Aorta (tissue), 5 donors: Measurements from ENCODE around the gene DNAI1. TPM values are rescaled to one million over a fixed set of nuclear protein-coding genes. Genes with fewer than 3 reads are reported as not detected.

ENCODE experiments used
- ATAC-seq: fragments of 200-7000 bp; cut with Tn5 transposase; one replicate; pipeline ENCODE4 v1.9.1; 2022; ENCODE audit warnings: moderate library complexity; ENCODE audit not compliant: low FRiP score
- DNase-seq, 2 donors: peaks; one replicate each; pipeline ENCODE4 v3.0.0-alpha.2; 2020
- H3K27ac ChIP-seq, 2 donors: one replicate each; pipeline ENCODE4 v1.5.1; 2013; ENCODE audit warnings: low read length in 2 of 2, mild to moderate bottlenecking in 2 of 2, moderate library complexity in 2 of 2, control low read depth in 1 of 2, inconsistent platforms in 1 of 2, low read depth in 1 of 2
- H3K27me3 ChIP-seq, 2 donors: one replicate each; pipeline ENCODE4 v1.6.1; 2013; ENCODE audit warnings: control low read depth in 1 of 2, low read length in 1 of 2, mild to moderate bottlenecking in 1 of 2, moderate library complexity in 1 of 2; ENCODE audit not compliant: insufficient read depth in 2 of 2, control insufficient read depth in 1 of 2
- H3K36me3 ChIP-seq, 2 donors: one replicate each; pipeline ENCODE4 v1.6.1; 2013; ENCODE audit warnings: control low read depth in 1 of 2, low read length in 1 of 2, mild to moderate bottlenecking in 1 of 2; ENCODE audit not compliant: insufficient read depth in 2 of 2, control insufficient read depth in 1 of 2
- H3K4me1 ChIP-seq, 2 donors: one replicate each; pipeline ENCODE4 v1.6.1; 2013; ENCODE audit warnings: low read length in 2 of 2, control low read depth in 1 of 2, mild to moderate bottlenecking in 1 of 2, moderate library complexity in 1 of 2; ENCODE audit not compliant: insufficient read depth in 2 of 2, control insufficient read depth in 1 of 2
- H3K4me3 ChIP-seq, 2 donors: one replicate each; pipeline ENCODE4 v1.5.1; 2013; ENCODE audit warnings: low read length in 2 of 2, control low read depth in 1 of 2, mild to moderate bottlenecking in 1 of 2
- H3K9me3 ChIP-seq: one replicate; pipeline ENCODE4 v1.6.1; 2013; ENCODE audit warnings: mild to moderate bottlenecking, low read length; ENCODE audit not compliant: control insufficient read depth
- WGBS, 2 donors: extraction: QIAGEN DNeasy Blood & Tissue Kit; methylation state at CpG; one replicate each; pipeline ENCODE4 v1.1.7; 2013; 5-methylcytosine and 5-hydroxymethylcytosine counted together
- intact Hi-C, 2 donors: fragments of 100-400 bp; cut with DNase I; formaldehyde crosslinking; loops; one replicate each; pipeline versions ENCODE4 v1.14.2 to v1.15.0; 2022
- polyA plus RNA-seq, 2 donors: library from polyadenylated mRNA; stranded (reverse); fragments of 200-250 nt; gene quantifications; one replicate each; pipeline ENCODE4 v1.2.3, GENCODE V29; 2013
- total RNA-seq, 2 donors: library from RNA; stranded (reverse); fragmentation: NEBNext Ultra II Directional; extraction: Animal tissue kit (Norgen Biotek cat#: 25700); gene quantifications; one replicate each; pipeline ENCODE4 v1.2.1, GENCODE V29; 2021
- donor health status: healthy with polysubstance abuse.
- donor health status: Bipolar disorder and iron deficiency.
- donor health status: DM: no; HTN: no; CAD: no.
- donor health status: DM: no; HTN: no; CAD: no.
- donor health status: DM: yes; HTN: yes; CAD: no.

Gene DNAI1
- total and polyA plus RNA-seq, 4 donors = not detected

GRCh38 chr9:34541540-34541939 lies 82.9 kb downstream of the DNAI1 start:
- no peak overlapping the region for H3K4me3 ChIP-seq
- peaks cover 1% of the 10 kb centered on the region for H3K9me3 ChIP-seq
- 84% methylated on average over 7 of the region's 7 CpGs for WGBS, 2 donors
- H3K27ac ChIP-seq = no peak overlapping the region
- DNase-seq (no peak), ATAC-seq (no peak)
- intact Hi-C loops = no loop called here
- no peaks in the 10 kb centered on the region for H3K36me3 ChIP-seq
- no peaks in the 10 kb centered on the region for H3K27me3 ChIP-seq
- no peaks in the 10 kb centered on the region for H3K4me1 ChIP-seq

GRCh38 chr9:34544035-34544434 lies 85.4 kb downstream of the DNAI1 start:
- WGBS, 2 donors = 58 to 63% methylated on average over 5 of the region's 5 CpGs

GRCh38 chr9:34545497-34545896 lies 86.9 kb downstream of the DNAI1 start:
- no peak for ATAC-seq

More at GRCh38 chr9:34544035-34544434, 85.4 kb downstream of the DNAI1 start:
- ATAC-seq (no peak), DNase-seq (no peak)
- no peaks in the 10 kb centered on the region for H3K27me3 ChIP-seq
- no peak overlapping the region for H3K27ac ChIP-seq
- H3K4me1 ChIP-seq = no peaks in the 10 kb centered on the region
- H3K9me3 ChIP-seq = peaks cover 1% of the 10 kb centered on the region
- intact Hi-C loops = no loop called here
- H3K4me3 ChIP-seq = no peak overlapping the region
- no peaks in the 10 kb centered on the region for H3K36me3 ChIP-seq

GRCh38 chr9:34546102-34546833 lies 87.7 kb downstream of the DNAI1 start:
- 82 to 85% methylated on average over 7 of the region's 7 CpGs for WGBS, 2 donors
- Histone ChIP-seq H3K27ac (no peak overlapping the region), H3K9me3 (peaks cover 1% of the 10 kb centered on the region), H3K36me3 (no peaks in the 10 kb centered on the region), H3K4me3 (no peak overlapping the region), H3K4me1 (no peaks in the 10 kb centered on the region), H3K27me3 (no peaks in the 10 kb centered on the region)
- ATAC-seq = no peak
- intact Hi-C loops = loop anchor here in 1 of 2 donors (2.0 kb wide), 1 partner anchor 45 kb away; no protein-coding TSS in a partner anchor
- no peak for DNase-seq

More at GRCh38 chr9:34545497-34545896, 86.9 kb downstream of the DNAI1 start:
- Histone ChIP-seq H3K4me3 (no peak overlapping the region), H3K36me3 (no peaks in the 10 kb centered on the region), H3K27ac (no peak overlapping the region), H3K27me3 (no peaks in the 10 kb centered on the region), H3K9me3 (peaks cover 1% of the 10 kb centered on the region), H3K4me1 (no peaks in the 10 kb centered on the region)
- intact Hi-C loops = no loop called here
- WGBS, 2 donors = 85% methylated on average over 6 of the region's 6 CpGs
- DNase-seq = peak in 1 of 2 donors; percentile 60

- Histone ChIP-seq H3K27ac (no peak overlapping the region), H3K4me1 (no peaks in the 10 kb centered on the region), H3K9me3 (peaks cover under 1% of the 10 kb centered on the region), H3K27me3 (no peaks in the 10 kb centered on the region), H3K36me3 (no peaks in the 10 kb centered on the region), H3K4me3 (no peak overlapping the region)
- ATAC-seq = peak; percentile 71
- peak; percentile 61 to 89 for DNase-seq
- 58 to 61% methylated on average over 16 of the region's 16 CpGs for WGBS, 2 donors
- intact Hi-C loops = loop anchor here in 1 of 2 donors (2.0 kb wide), 1 partner anchor 44 kb away; no protein-coding TSS in a partner anchor
Measured at GRCh38 chr9:34546834-34547827, 88.5 kb downstream of the DNAI1 start.

GRCh38 chr9:34547960-34548611 lies 89.5 kb downstream of the DNAI1 start:
- H3K36me3 ChIP-seq = no peaks in the 10 kb centered on the region
- no peaks in the 10 kb centered on the region for H3K9me3 ChIP-seq
- H3K27ac ChIP-seq = no peak overlapping the region
- DNase-seq (peak; percentile 83 to 91), ATAC-seq (peak; percentile 84)
- WGBS, 2 donors = 11 to 17% methylated on average over 13 of the region's 13 CpGs
- no peak overlapping the region for H3K4me3 ChIP-seq
- H3K4me1 ChIP-seq = no peaks in the 10 kb centered on the region
- no peaks in the 10 kb centered on the region for H3K27me3 ChIP-seq
- intact Hi-C loops = loop anchor here (2.0 kb wide), 1 partner anchor 43 kb away; no protein-coding TSS in a partner anchor

GRCh38 chr9:34549407-34549732 lies 90.8 kb downstream of the DNAI1 start:
- no peak overlapping the region for H3K27ac ChIP-seq
- no peaks in the 10 kb centered on the region for H3K9me3 ChIP-seq
- H3K27me3 ChIP-seq = no peaks in the 10 kb centered on the region
- DNase-seq (peak in 1 of 2 donors; percentile 33), ATAC-seq (no peak)
- H3K4me3 ChIP-seq = no peak overlapping the region
- intact Hi-C loops = loop anchor here in 1 of 2 donors (2.0 kb wide), 1 partner anchor 41 kb away; no protein-coding TSS in a partner anchor
- 90 to 92% methylated on average over 5 of the region's 5 CpGs for WGBS, 2 donors
- no peaks in the 10 kb centered on the region for H3K4me1 ChIP-seq
- H3K36me3 ChIP-seq = no peaks in the 10 kb centered on the region

- Histone ChIP-seq H3K4me1 (no peaks in the 10 kb centered on the region), H3K27ac (no peak overlapping the region), H3K4me3 (no peak overlapping the region), H3K36me3 (no peaks in the 10 kb centered on the region), H3K9me3 (no peaks in the 10 kb centered on the region), H3K27me3 (no peaks in the 10 kb centered on the region)
- DNase-seq (peak; percentile 30 to 48), ATAC-seq (no peak)
- 87 to 93% methylated on average over 12 of the region's 12 CpGs for WGBS, 2 donors
- intact Hi-C loops = no loop called here
Measured at GRCh38 chr9:34550016-34550680, 91.5 kb downstream of the DNAI1 start.
